ENCODE results near the gene CELSR2. TPM values are rescaled to one million over a fixed set of nuclear protein-coding genes. Genes with fewer than 3 reads are reported as not detected.

CELSR2 gene
- total and polyA plus RNA-seq, 2 of the 8 experiments (the other 6 are each of a cell fraction or from before 2014, with no cell fraction given): 12.0 to 27.7 TPM

- no peaks in the 10 kb centered on the region for H3K79me2 ChIP-seq (ENCODE audit: control insufficient read depth in 1 of 2, insufficient read depth in 2 of 2, low read length in 2 of 2)
- FAIRE-seq (no peak), DNase-seq (ENCODE audit: low read depth in 1 of 2, low spot score in 2 of 2) (no peak)
- no peak overlapping the region for H4K8ac ChIP-seq (ENCODE audit: extremely low read depth, insufficient read depth, low read length)
- H3K9ac ChIP-seq (replicated peaks in 1 of 4; ENCODE audit: extremely low read depth in 1 of 4, low read depth in 3 of 4, low read length in 3 of 4): no peak overlapping the region
- no peak overlapping the region for H3K23ac ChIP-seq (ENCODE audit: insufficient read length)
- POLR2A ChIA-PET (ENCODE audit: partially characterized antibody): interaction anchor here (0.9 to 1.5 kb wide), 4 partner anchors 10 to 61 kb away, joined by 3 to 7 read pairs (median 4); partner anchors contain the start of gene PSRC1
- no peaks in the 10 kb centered on the region for H3K9me3 ChIP-seq (ENCODE audit: insufficient read depth in 2 of 2, low read depth in 1 of 2, low read length in 1 of 2)
- no peak overlapping the region for H3K4me3 ChIP-seq (ENCODE audit: extremely low read depth in 1 of 4, insufficient read depth in 2 of 4, low read depth in 3 of 4, low read length in 4 of 4)
- no peaks in the 10 kb centered on the region for H3K23me2 ChIP-seq (ENCODE audit: low read depth, low read length)
- H4K5ac ChIP-seq (ENCODE audit: insufficient read length, low read depth, low read length): no peak overlapping the region
- no peaks in the 10 kb centered on the region for H4K20me1 ChIP-seq (replicated peaks in 1 of 2; ENCODE audit: control insufficient read depth in 1 of 2, insufficient read depth in 2 of 2, low read length in 2 of 2)
- no peak overlapping the region for H2BK15ac ChIP-seq (ENCODE audit: low read length)
- H2BK20ac ChIP-seq (ENCODE audit: low read length): no peak overlapping the region
- no peak overlapping the region for H3K18ac ChIP-seq (ENCODE audit: extremely low read depth, low read length)
- CTCF ChIA-PET (ENCODE audit: partially characterized antibody): interaction anchor here (0.8 to 2.6 kb wide), 7 partner anchors 12 to 265 kb away, joined by 3 to 14 read pairs (median 5); no protein-coding TSS in a partner anchor
- no peak overlapping the region for H2BK5ac ChIP-seq (ENCODE audit: low read depth, low read length)
- H2BK12ac ChIP-seq (ENCODE audit: low read depth, low read length): no peak overlapping the region
- no peak overlapping the region for H4K91ac ChIP-seq (replicated peaks; ENCODE audit: insufficient read length, low read length)
- H3K4ac ChIP-seq (replicated peaks; ENCODE audit: insufficient read length, low read depth, low read length): no peak overlapping the region
- no peak overlapping the region for H3K14ac ChIP-seq (ENCODE audit: insufficient read length)
- H2AFZ ChIP-seq (ENCODE audit: low read length): no peak overlapping the region
- H3K4me1 ChIP-seq (replicated peaks in 1 of 4; ENCODE audit: control insufficient read depth in 3 of 4, insufficient read depth in 4 of 4, low read length in 3 of 4): no peaks in the 10 kb centered on the region
- no peaks in the 10 kb centered on the region; a peak in 1 of 7 replicates for H3K27me3 ChIP-seq (replicated peaks in 1 of 4; ENCODE audit: control insufficient read depth in 3 of 4, extremely low read depth in 1 of 4, insufficient read depth in 3 of 4, low read length in 3 of 4)
- 86% methylated on average over 2 of the region's 2 CpGs; no CpG with 5 or more reads in 1 of the 2 experiments for WGBS, 2 experiments (ENCODE audit: extremely low coverage in 1 of 2, insufficient coverage in 1 of 2, insufficient read length in 1 of 2, insufficient replicate concordance in 2 of 2, low coverage in 1 of 2, low lambda C conversion rate in 2 of 2, missing lambda C conversion rate in 1 of 2)
- no peaks in the 10 kb centered on the region for H3K79me1 ChIP-seq (ENCODE audit: low read depth, low read length)
- no peak overlapping the region for H3K27ac ChIP-seq (ENCODE audit: low read depth, low read length)
- H3K36me3 ChIP-seq (ENCODE audit: control insufficient read depth in 2 of 4, insufficient read depth in 4 of 4, low read length in 3 of 4): no peaks in the 10 kb centered on the region
- no peak overlapping the region for H3K56ac ChIP-seq (replicated peaks; ENCODE audit: insufficient read length, low read depth, low read length)
- H3K4me2 ChIP-seq (ENCODE audit: insufficient read depth in 1 of 2, low read depth in 2 of 2, low read length in 2 of 2): no peak overlapping the region
- no peak overlapping the region for H2BK120ac ChIP-seq (replicated peaks; ENCODE audit: low read depth, low read length)
- H2AK5ac ChIP-seq (ENCODE audit: low read depth, low read length): no peak overlapping the region
- TF ChIP-seq GTF2F1 (IDR thresholded peaks at IDR 0.05; ENCODE audit: borderline replicate concordance, low read depth, low read length): no peak
- no peak for TF ChIP-seq MAX (IDR thresholded peaks at IDR 0.05)
- no peak for TF ChIP-seq USF2 (IDR thresholded peaks at IDR 0.05; ENCODE audit: low read length)
- TF ChIP-seq CTCF (IDR thresholded peaks at IDR 0.05; ENCODE audit: control extremely low read depth in 1 of 3, insufficient read depth in 1 of 3, low read depth in 1 of 3, low read length in 3 of 3): no peak
- no peak for TF ChIP-seq POLR2A (IDR thresholded peaks at IDR 0.05; ENCODE audit: control extremely low read depth in 1 of 2, low read depth in 2 of 2, low read length in 2 of 2)
- no peak for TF ChIP-seq TAF7 (optimal IDR thresholded peaks at IDR 0.05; ENCODE audit: borderline replicate concordance, low read depth, low read length)
- no peak for TF ChIP-seq ASH2L (IDR thresholded peaks at IDR 0.05; ENCODE audit: low read length)
- TF ChIP-seq RFX5 (IDR thresholded peaks at IDR 0.05; ENCODE audit: borderline replicate concordance, low read depth, low read length): no peak
- no peak for TF ChIP-seq TEAD4 (IDR thresholded peaks at IDR 0.05; ENCODE audit: low read depth, low read length)
- no peak for TF ChIP-seq KDM4A (IDR thresholded peaks at IDR 0.05; ENCODE audit: low read depth, low read length, severe bottlenecking)
- no peak for TF ChIP-seq JUND (IDR thresholded peaks at IDR 0.05; ENCODE audit: low read length)
Observed at GRCh38 chr1:109293026-109293425, 43.7 kb downstream of the CELSR2 start.

Data from H1 (cell line).